Adrenal gland (tissue), 12 donors: ENCODE results near the gene SORT1. TPM values are rescaled to one million over a fixed set of nuclear protein-coding genes. Genes with fewer than 3 reads are reported as not detected.

ENCODE experiments used
- DNase-seq, 7 donors: peaks; one replicate each; pipeline ENCODE4 v3.0.0-alpha.2; 2019 to 2020
- H3K27ac ChIP-seq, 5 donors: fragments of 200-600 bp; sonication (generic) in 4 of 5; 1 replicate in 3 of 5; 2 replicates in 2 of 5; pipeline versions ENCODE4 v1.5.1 to v1.8.0; 2016 to 2020; ENCODE audit warnings: mild to moderate bottlenecking in 1 of 5
- H3K27me3 ChIP-seq: fragments of 200-600 bp; 2 replicates; pipeline ENCODE4 v1.8.0; 2021
- H3K36me3 ChIP-seq, 2 donors: fragments of 200-600 bp; replicated peaks in 1 of 2; 1 replicate in 1 of 2; 2 replicates in 1 of 2; pipeline versions ENCODE4 v1.5.1 to v1.8.0; 2018 to 2022
- H3K4me1 ChIP-seq, 2 donors: fragments of 200-600 bp; replicated peaks in 1 of 2; 1 replicate in 1 of 2; 2 replicates in 1 of 2; pipeline versions ENCODE4 v1.5.1 to v1.8.0; 2018 to 2021
- H3K4me3 ChIP-seq, 4 donors: fragments of 200-600 bp; sonication (generic) in 3 of 4; one replicate each; pipeline ENCODE4 v1.5.1; 2016 to 2018
- H3K9me3 ChIP-seq, 3 donors: fragments of 200-600 bp; sonication (generic) in 1 of 3; replicated peaks in 1 of 3; 1 replicate in 2 of 3; 2 replicates in 1 of 3; pipeline versions ENCODE4 v1.5.1 to v1.8.0; 2016 to 2021
- POLR2A ChIP-seq, 2 donors: fragments of 450-650 bp; IDR thresholded peaks; one replicate each; pipeline ENCODE4 v1.6.1; 2017; ENCODE audit warnings: antibody characterized with exemption in 2 of 2, mild to moderate bottlenecking in 2 of 2, moderate library complexity in 1 of 2
- WGBS, 4 donors: extraction: QIAGEN DNeasy Blood & Tissue Kit in 2 of 4; methylation state at CpG; one replicate each; pipeline versions ENCODE4 v1.1.5 to v1.1.7; 2013 to 2017; 5-methylcytosine and 5-hydroxymethylcytosine counted together
- intact Hi-C, 2 donors: fragments of 100-400 bp; cut with DNase I; formaldehyde crosslinking; loops; one replicate each; pipeline versions ENCODE4 v1.14.1 to v1.15.0; 2022 to 2023
- polyA plus RNA-seq, 3 donors: library from polyadenylated mRNA; stranded (reverse); fragments of 200-250 nt in 2 of 3; fragments of 350-450 nt in 1 of 3; fragmentation: Illumina TruSeq in 1 of 3; extraction: RNeasy Lipid Tissue Mini Kit (QIAGEN cat#74804) in 1 of 3; gene quantifications; one replicate each; pipeline ENCODE4 v1.2.3, GENCODE V29; 2013 to 2014
- total RNA-seq, 9 donors: library from RNA; depleted of rRNA in 4 of 9; stranded (reverse); fragments of >200 nt in 4 of 9; fragments of 120-200 nt in 1 of 9; fragmentation: NEBNext Ultra II Directional in 1 of 9; extraction: Animal tissue kit (Norgen Biotek cat#: 25700) in 1 of 9; gene quantifications; one replicate each; pipeline versions ENCODE4 v1.1.0 to v1.2.4, GENCODE V29; 2013 to 2023
- TF ChIP-seq, protein P1 (sequence below), 6 experiments: fragments of 450-650 bp in 4 of 6; fragments of 200-600 bp in 2 of 6; sonication (generic) in 1 of 6; IDR thresholded peaks; 1 replicate in 5 of 6; 2 replicates in 1 of 6; pipeline versions ENCODE4 v1.5.1 to v1.8.0; 2016 to 2021; ENCODE audit warnings: antibody characterized with exemption in 6 of 6, mild to moderate bottlenecking in 2 of 6, moderate library complexity in 1 of 6
- donor health status: healthy with polysubstance abuse.
- donor health status: Bipolar disorder and iron deficiency.
- donor health status: DM: yes; HTN: yes; CAD: no.
- donor health status: DM: no; HTN: no; CAD: no.
- donor health status: DM: no; HTN: no; CAD: no.
- donor health status: DM: yes; HTN: yes; CAD: no.

Gene SORT1
- total and polyA plus RNA-seq, 12 donors: 13.4 to 56.8 (median 37.5) TPM

DNA sequence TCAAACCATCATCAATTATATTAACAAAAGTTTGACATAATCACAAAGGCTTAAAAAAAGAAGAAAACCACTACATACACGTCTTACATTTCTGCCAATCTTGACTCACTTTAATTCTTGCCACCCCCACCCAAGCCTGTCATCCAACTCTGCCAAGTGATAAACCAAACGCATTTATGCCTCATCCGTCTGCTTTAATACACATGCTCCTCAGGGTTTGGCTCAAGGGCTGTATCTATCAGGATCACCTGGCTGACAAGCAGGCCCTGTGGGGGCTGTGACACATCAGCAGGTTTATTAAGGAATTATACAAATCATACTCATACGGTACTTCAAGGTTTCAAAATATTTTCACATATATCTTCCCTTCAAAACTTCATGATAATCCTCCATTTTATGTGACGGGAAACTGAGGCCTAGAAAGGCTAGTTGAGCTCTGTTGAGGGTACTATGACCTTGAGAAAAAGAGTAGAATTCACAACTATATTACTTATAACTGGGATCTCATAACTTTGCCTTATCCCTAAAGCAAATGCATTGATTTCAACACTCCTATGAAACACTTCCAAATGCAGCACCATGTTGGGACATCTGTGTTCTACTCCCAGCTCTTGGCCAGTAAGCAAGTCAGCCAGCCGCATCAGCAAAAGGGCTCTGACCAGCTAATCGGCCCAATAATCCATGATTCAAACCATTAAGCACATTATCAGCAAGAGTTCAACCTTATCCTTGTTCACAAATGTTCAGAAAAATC, 8.7 kb downstream of the SORT1 start:
- no peaks in the 10 kb centered on the region for H3K27me3 ChIP-seq
- peak overlapping the region in 1 of 5 donors; percentile 8 for H3K27ac ChIP-seq
- TF ChIP-seq POLR2A (IDR thresholded peaks at IDR 0.05): no peak
- TF ChIP-seq, protein P1, sequence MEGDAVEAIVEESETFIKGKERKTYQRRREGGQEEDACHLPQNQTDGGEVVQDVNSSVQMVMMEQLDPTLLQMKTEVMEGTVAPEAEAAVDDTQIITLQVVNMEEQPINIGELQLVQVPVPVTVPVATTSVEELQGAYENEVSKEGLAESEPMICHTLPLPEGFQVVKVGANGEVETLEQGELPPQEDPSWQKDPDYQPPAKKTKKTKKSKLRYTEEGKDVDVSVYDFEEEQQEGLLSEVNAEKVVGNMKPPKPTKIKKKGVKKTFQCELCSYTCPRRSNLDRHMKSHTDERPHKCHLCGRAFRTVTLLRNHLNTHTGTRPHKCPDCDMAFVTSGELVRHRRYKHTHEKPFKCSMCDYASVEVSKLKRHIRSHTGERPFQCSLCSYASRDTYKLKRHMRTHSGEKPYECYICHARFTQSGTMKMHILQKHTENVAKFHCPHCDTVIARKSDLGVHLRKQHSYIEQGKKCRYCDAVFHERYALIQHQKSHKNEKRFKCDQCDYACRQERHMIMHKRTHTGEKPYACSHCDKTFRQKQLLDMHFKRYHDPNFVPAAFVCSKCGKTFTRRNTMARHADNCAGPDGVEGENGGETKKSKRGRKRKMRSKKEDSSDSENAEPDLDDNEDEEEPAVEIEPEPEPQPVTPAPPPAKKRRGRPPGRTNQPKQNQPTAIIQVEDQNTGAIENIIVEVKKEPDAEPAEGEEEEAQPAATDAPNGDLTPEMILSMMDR (IDR thresholded peaks at IDR 0.05): no peak
- H3K4me3 ChIP-seq: no peak overlapping the region
- H3K4me1 ChIP-seq: peaks cover 45 to 67% of the 10 kb centered on the region in 2 donors
- intact Hi-C loops: no loop called here
- no peaks in the 10 kb centered on the region for H3K9me3 ChIP-seq
- 62 to 74% (median 68%) methylated on average over 7 of the region's 7 CpGs for WGBS, 4 donors
- H3K36me3 ChIP-seq: no peaks in the 10 kb centered on the region
- DNase-seq: no peak

DNA sequence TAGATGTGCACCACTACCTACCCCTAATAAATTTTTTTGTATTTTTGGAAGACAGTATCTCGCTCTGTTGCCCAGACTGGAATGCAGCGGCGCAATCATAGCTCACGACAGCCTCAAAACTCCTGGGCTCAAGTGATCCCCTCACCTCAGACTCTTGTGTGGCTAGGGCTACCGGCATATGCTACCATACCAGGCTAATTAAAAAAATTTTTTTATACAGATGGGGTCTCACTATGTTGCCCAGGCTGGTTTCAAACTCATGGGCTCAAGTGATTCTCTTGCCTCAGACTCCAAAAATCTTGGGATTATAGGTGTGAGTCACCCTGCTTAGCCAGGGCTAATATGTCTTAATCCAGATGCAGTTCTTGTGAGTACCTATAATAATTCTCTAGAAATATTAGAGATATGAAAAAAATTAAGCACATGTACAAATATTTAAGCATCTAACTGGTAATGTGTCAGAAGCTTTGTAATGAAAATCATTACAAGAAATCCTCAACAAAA, 9.5 kb downstream of the SORT1 start:
- 94 to 99% (median 97%) methylated on average over 5 of the region's 5 CpGs for WGBS, 4 donors
- Histone ChIP-seq H3K27me3 (no peaks in the 10 kb centered on the region), H3K27ac (no peak overlapping the region), H3K9me3 (no peaks in the 10 kb centered on the region), H3K4me3 (no peak overlapping the region), H3K4me1 (peaks cover 42 to 59% of the 10 kb centered on the region in 2 donors), H3K36me3 (no peaks in the 10 kb centered on the region)
- DNase-seq: no peak
- TF ChIP-seq POLR2A (IDR thresholded peaks at IDR 0.05): no peak
- TF ChIP-seq, protein P1 (IDR thresholded peaks at IDR 0.05): no peak
- intact Hi-C loops: no loop called here

DNA sequence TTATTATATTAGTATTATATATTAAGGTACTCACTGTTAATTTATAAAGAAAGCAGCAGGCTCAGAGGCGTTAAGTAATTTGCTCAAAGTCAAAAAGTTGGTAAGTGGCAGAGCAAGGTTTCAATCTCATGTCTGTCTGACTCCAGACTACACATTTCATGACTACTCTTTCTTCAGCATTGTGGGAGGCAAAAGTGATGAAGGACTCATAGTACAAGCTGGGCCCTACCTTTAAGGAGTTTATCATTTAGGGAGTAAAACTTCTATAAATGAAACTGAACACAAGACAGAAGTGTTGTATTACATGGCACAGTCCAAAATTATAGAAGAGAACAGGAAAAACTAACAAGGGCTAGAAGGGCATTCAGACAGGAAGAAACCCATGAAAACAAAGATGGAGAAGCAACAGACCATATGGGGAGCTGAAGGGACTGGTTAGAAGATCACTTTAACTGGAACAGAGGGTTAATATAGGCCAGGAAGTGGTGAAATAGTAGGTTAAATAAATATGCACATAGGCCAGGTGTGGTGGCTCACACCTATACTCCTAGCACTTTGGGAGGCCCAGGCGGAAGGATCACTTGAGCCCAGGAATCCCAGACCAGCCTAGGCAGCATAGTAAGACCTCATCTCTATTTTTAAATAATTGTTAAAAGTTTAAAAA, 11.5 kb downstream of the SORT1 start:
- Histone ChIP-seq H3K4me1 (peaks cover 28 to 51% of the 10 kb centered on the region in 2 donors), H3K27ac (no peak overlapping the region), H3K4me3 (no peak overlapping the region), H3K9me3 (no peaks in the 10 kb centered on the region), H3K27me3 (no peaks in the 10 kb centered on the region), H3K36me3 (no peaks in the 10 kb centered on the region)
- intact Hi-C loops: no loop called here
- WGBS, 4 donors: 92 to 96% (median 94%) methylated on average over 2 of the region's 2 CpGs
- TF ChIP-seq POLR2A (IDR thresholded peaks at IDR 0.05): no peak
- TF ChIP-seq, protein P1 (IDR thresholded peaks at IDR 0.05): no peak
- no peak for DNase-seq

DNA sequence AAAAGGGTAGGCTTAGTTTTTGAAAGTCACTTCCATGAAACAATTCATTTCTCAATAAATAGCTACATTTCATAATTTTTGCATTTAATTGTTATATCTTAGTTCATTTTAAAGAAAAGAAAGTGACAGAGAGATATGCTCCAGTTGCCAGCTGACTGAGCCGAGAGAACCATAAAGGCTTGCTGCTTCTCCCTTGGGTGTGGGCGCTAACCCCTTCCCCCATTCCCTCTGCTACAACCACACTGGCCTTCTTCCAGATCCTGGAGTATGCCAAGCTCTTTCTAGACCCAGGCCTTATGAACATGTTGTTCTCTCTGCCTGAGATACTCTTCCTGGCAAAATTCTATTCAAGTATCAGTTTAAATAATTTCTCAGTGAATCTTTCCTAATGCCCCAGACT, 12.3 kb downstream of the SORT1 start:
- DNase-seq: peak in 6 of 7 donors; percentile 33 to 73 (median 55)
- TF ChIP-seq POLR2A (IDR thresholded peaks at IDR 0.05): no peak
- TF ChIP-seq, protein P1 (IDR thresholded peaks at IDR 0.05): no peak
- 66 to 76% (median 75%) methylated on average over 2 of the region's 2 CpGs for WGBS, 4 donors
- no peaks in the 10 kb centered on the region for H3K27me3 ChIP-seq
- no peaks in the 10 kb centered on the region for H3K9me3 ChIP-seq
- intact Hi-C loops: no loop called here
- H3K36me3 ChIP-seq: no peaks in the 10 kb centered on the region
- peak overlapping the region in 1 of 5 donors; percentile 32 for H3K27ac ChIP-seq
- H3K4me1 ChIP-seq: peaks cover 20 to 46% of the 10 kb centered on the region in 2 donors
- no peak overlapping the region for H3K4me3 ChIP-seq
